ENCODE data around the gene PARL.

- TF ChIP-seq CTCF (IDR thresholded peaks at IDR 0.05) (no peak), POLR2A (IDR thresholded peaks at IDR 0.05) (no peak)
Observed at GRCh38 chr3:183814240-183814639, 70.4 kb downstream of the PARL start.

Measured in uterus (tissue), 2 donors.